MM.1S (cell line): Measurements from ENCODE around the gene DLX1.

ENCODE experiments used
- EZH2phosphoT487 ChIP-seq: fragments of 300-600 bp; sonication (generic); IDR thresholded peaks from 2 replicates; pipeline ENCODE4 v1.6.1; 2018; ENCODE audit warnings: antibody characterized with exemption, low read length
- TF ChIP-seq, protein P1 (sequence below): fragments of 300-600 bp; sonication (generic); IDR thresholded peaks from 2 replicates; pipeline ENCODE4 v1.5.1; 2016; ENCODE audit warnings: antibody characterized with exemption, low read length, mixed read lengths

DNA sequence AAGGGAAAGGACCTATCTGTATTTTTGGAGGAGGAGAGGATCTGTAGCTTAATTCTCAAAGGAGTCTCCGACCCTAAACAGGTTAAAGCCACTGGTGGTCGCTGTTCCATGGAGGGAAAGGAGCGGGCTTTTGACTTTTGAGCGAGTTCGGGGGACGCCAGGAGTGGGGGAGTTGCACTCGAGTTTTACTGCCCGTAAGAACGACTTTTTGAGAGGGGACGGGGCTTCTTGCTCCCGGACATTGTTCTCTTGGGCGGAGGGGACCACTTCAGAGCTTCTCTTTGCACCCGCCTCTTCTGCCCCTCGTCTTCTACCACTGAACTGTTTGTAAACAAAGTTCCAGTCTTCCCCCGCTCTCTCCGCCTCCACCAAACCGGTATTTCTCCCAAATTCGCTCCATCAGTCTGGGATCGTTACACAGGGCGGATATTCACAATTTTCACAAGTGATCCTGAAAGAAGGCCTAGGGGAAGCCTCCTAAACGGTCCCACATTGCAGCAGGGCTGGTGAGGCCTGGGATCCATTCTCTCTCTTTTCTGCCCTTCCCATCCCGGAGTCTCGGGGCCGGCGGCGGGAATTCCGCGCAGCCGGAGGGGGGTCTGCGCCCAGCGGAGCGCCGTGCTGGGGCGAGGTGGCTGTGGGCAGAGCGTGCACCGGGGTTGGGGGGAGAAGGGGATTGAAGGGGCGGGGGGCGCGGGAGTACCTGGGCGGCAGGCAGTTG, 10.8 kb downstream of the DLX1 start:
- TF ChIP-seq, protein P1, sequence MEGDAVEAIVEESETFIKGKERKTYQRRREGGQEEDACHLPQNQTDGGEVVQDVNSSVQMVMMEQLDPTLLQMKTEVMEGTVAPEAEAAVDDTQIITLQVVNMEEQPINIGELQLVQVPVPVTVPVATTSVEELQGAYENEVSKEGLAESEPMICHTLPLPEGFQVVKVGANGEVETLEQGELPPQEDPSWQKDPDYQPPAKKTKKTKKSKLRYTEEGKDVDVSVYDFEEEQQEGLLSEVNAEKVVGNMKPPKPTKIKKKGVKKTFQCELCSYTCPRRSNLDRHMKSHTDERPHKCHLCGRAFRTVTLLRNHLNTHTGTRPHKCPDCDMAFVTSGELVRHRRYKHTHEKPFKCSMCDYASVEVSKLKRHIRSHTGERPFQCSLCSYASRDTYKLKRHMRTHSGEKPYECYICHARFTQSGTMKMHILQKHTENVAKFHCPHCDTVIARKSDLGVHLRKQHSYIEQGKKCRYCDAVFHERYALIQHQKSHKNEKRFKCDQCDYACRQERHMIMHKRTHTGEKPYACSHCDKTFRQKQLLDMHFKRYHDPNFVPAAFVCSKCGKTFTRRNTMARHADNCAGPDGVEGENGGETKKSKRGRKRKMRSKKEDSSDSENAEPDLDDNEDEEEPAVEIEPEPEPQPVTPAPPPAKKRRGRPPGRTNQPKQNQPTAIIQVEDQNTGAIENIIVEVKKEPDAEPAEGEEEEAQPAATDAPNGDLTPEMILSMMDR, result peak; percentile 26
- TF ChIP-seq EZH2phosphoT487, result 0 out of 2 replicates have a peak, but pooled peaks have one; percentile 32
